K562 (cell line): ENCODE results near the gene CTRB1. TPM values are rescaled to one million over a fixed set of nuclear protein-coding genes. Genes with fewer than 3 reads are reported as not detected.

ENCODE experiments used
- ATAC-seq: fragments of 200-7000 bp; cut with Tn5 transposase; 3 replicates; pipeline ENCODE4 v1.9.1; 2020; ENCODE audit warnings: moderate library complexity
- BruUV-seq: library from RNA; stranded (reverse); fragments of 400-500 nt; replicated peaks from 2 replicates; lab custom pipeline; 2021; lab: Mats Ljungman, UMichigan
- CTCF ChIA-PET: fragments of 300-600 bp; formaldehyde crosslinking; extraction: SDS; loops from one replicate; lab custom pipeline; 2021; ENCODE audit warnings: low intra/inter-chr PET ratio; lab: Yijun Ruan, JAX
- POLR2A ChIA-PET: fragments of 300-600, 350-650 bp; sonication (Branson Sonifier 250); formaldehyde crosslinking; extraction: SDS; loops from one replicate; lab custom pipeline; 2021; ENCODE audit warnings: antibody characterized with exemption, inconsistent platforms; lab: Yijun Ruan, JAX
- DNase-seq, 4 experiments: peaks; one replicate each; pipeline versions ENCODE4 v3.0.0 to v3.0.0-alpha.2; 2011 to 2018; ENCODE audit warnings: low spot score in 3 of 4, mixed read lengths in 3 of 4; ENCODE audit errors: extremely low read depth in 1 of 4
- FAIRE-seq: peaks from 2 replicates; lab custom pipeline; 2011; peaks lifted over from hg19 to GRCh38; lab: Jason Lieb, UNC
- H2AFZ ChIP-seq: 2 replicates; pipeline ENCODE4 v1.6.0; 2011; ENCODE audit warnings: low read depth, low read length, control low read depth, inconsistent platforms
- H3K27ac ChIP-seq: fragments of 200-600 bp; 3 replicates; pipeline ENCODE4 v1.8.0; 2011; ENCODE audit warnings: low read depth, mild to moderate bottlenecking, control low read depth, inconsistent platforms, low read length, moderate library complexity, mixed read lengths; ENCODE audit errors: extremely low read depth
- H3K27me3 ChIP-seq, 2 experiments: fragments of 300-600 bp in 1 of 2; 2 replicates in 1 of 2; 3 replicates in 1 of 2; pipeline versions ENCODE4 v1.6.0 to v1.8.0; 2011; ENCODE audit warnings: inconsistent platforms in 2 of 2, low read length in 2 of 2, mild to moderate bottlenecking in 1 of 2, mixed read lengths in 1 of 2, moderate library complexity in 1 of 2; ENCODE audit not compliant: control insufficient read depth in 2 of 2, insufficient read depth in 2 of 2
- H3K36me3 ChIP-seq: fragments of 300-600 bp; 3 replicates; pipeline ENCODE4 v1.8.0; 2011; ENCODE audit warnings: mild to moderate bottlenecking, low read length, inconsistent platforms; ENCODE audit not compliant: control insufficient read depth, insufficient read depth
- H3K4me1 ChIP-seq, 2 experiments: fragments of 200-600 bp in 1 of 2; replicated peaks in 1 of 2; 2 replicates in 1 of 2; 3 replicates in 1 of 2; pipeline versions ENCODE4 v1.5.1 to v1.8.0; 2011; ENCODE audit warnings: inconsistent platforms in 2 of 2, low read length in 2 of 2, mild to moderate bottlenecking in 1 of 2, mixed read lengths in 1 of 2, moderate library complexity in 1 of 2; ENCODE audit not compliant: control insufficient read depth in 2 of 2, insufficient read depth in 2 of 2
- H3K4me2 ChIP-seq: 2 replicates; pipeline ENCODE4 v1.6.1; 2011; ENCODE audit warnings: low read length, control low read depth, inconsistent platforms, mixed read lengths; ENCODE audit not compliant: insufficient read depth
- H3K4me3 ChIP-seq: fragments of 200-600 bp; sonication (generic), shearing (Covaris generic); 2 replicates; pipeline ENCODE4 v1.5.1; 2016; ENCODE audit warnings: control low read depth, inconsistent platforms
- H3K79me2 ChIP-seq: fragments of 200-600 bp; 3 replicates; pipeline ENCODE4 v1.8.0; 2011; ENCODE audit warnings: low read length, inconsistent platforms; ENCODE audit not compliant: control insufficient read depth, insufficient read depth
- H3K9ac ChIP-seq, 2 experiments: 2 replicates each; pipeline versions ENCODE4 v1.6.0 to v1.6.1; 2011; ENCODE audit warnings: low read depth in 2 of 2, low read length in 2 of 2, control low read depth in 1 of 2, inconsistent platforms in 1 of 2, mild to moderate bottlenecking in 1 of 2, mixed read lengths in 1 of 2; ENCODE audit not compliant: insufficient read depth in 1 of 2
- H3K9me1 ChIP-seq: one replicate; pipeline ENCODE4 v1.6.0; 2011; ENCODE audit warnings: inconsistent platforms, mild to moderate bottlenecking, low read length, moderate library complexity; ENCODE audit not compliant: control insufficient read depth, insufficient read depth
- H3K9me3 ChIP-seq: replicated peaks from 2 replicates; pipeline ENCODE4 v1.5.1; 2011; ENCODE audit warnings: low read depth, low read length, inconsistent platforms; ENCODE audit not compliant: control insufficient read depth, insufficient read depth
- H4K20me1 ChIP-seq: replicated peaks from 2 replicates; pipeline ENCODE4 v1.6.1; 2011; ENCODE audit warnings: low read length, inconsistent platforms, mixed read lengths; ENCODE audit not compliant: control insufficient read depth, insufficient read depth
- CEBPG ChIP-seq, 3 experiments: fragments of 200-800 bp in 1 of 3; sonication (Bioruptor generic) in 1 of 3; sonication (generic) in 1 of 3; formaldehyde crosslinking in 1 of 3; IDR thresholded peaks in 2 of 3; conservative IDR thresholded peaks in 1 of 3; 2 replicates each; pipeline versions ENCODE4 v1.6.1 to v1.8.0; 2016 to 2022; ENCODE audit warnings: missing compliant biosample characterization in 2 of 3, missing genetic modification characterization in 2 of 3, mild to moderate bottlenecking in 1 of 3, missing genetic modification reagents in 1 of 3
- EGR1 ChIP-seq: fragments of 450-650 bp; conservative IDR thresholded peaks from 2 replicates; pipeline ENCODE4 v1.6.1; 2017; ENCODE audit warnings: mild to moderate bottlenecking
- HMG20A ChIP-seq: fragments of 450-650 bp; formaldehyde crosslinking; conservative IDR thresholded peaks from 2 replicates; pipeline ENCODE4 v1.4.0; 2020; ENCODE audit warnings: mild to moderate bottlenecking, mixed read lengths
- HMGN3 ChIP-seq: IDR thresholded peaks from 2 replicates; pipeline ENCODE4 v1.6.1; 2011; ENCODE audit warnings: borderline replicate concordance, low read depth, mild to moderate bottlenecking, mixed read lengths, low read length; ENCODE audit not compliant: insufficient read length; ENCODE audit errors: extremely low read depth
- SLC30A9 ChIP-seq: fragments of 250-450 bp; sonication (Bioruptor Pico); IDR thresholded peaks from 2 replicates; pipeline ENCODE4 v1.8.0; 2022; ENCODE audit warnings: mild to moderate bottlenecking, moderate library complexity
- SP1 ChIP-seq: sonication (generic); formaldehyde crosslinking; IDR thresholded peaks from 2 replicates; pipeline ENCODE4 v1.8.1; 2022; ENCODE audit warnings: mild to moderate bottlenecking, missing genetic modification reagents
- ZNF143 ChIP-seq: sonication (generic); formaldehyde crosslinking; IDR thresholded peaks from 2 replicates; pipeline ENCODE4 v1.9.0; 2022; ENCODE audit warnings: mild to moderate bottlenecking, missing genetic modification reagents
- ZNF3 ChIP-seq: fragments of 250-450 bp; sonication (Bioruptor Pico); IDR thresholded peaks from 2 replicates; pipeline ENCODE4 v1.5.0; 2021; ENCODE audit warnings: mild to moderate bottlenecking, moderate library complexity
- ZNF75A ChIP-seq: fragments of 450-650 bp; formaldehyde crosslinking; IDR thresholded peaks from 2 replicates; pipeline ENCODE4 v1.4.0; 2020; ENCODE audit warnings: mild to moderate bottlenecking
- WGBS: fragments of 100-300 bp; shearing (Covaris generic); methylation state at CpG from one replicate; pipeline ENCODE4 v1.1.6; 2016; ENCODE audit warnings: low coverage, mixed read lengths; ENCODE audit not compliant: insufficient coverage; ENCODE audit errors: missing lambda C conversion rate; 5-methylcytosine and 5-hydroxymethylcytosine counted together
- in situ Hi-C: fragments of 300-500 bp; cut with MboI; formaldehyde crosslinking; loops from 4 replicates; pipeline ENCODE4 v1.15.0; 2018; ENCODE audit warnings: inconsistent platforms, mixed read lengths
- intact Hi-C: fragments of 100-400 bp; cut with micrococcal nuclease; formaldehyde crosslinking; loops from 2 replicates; pipeline ENCODE4 v1.14.2; 2022
- polyA plus RNA-seq, 8 experiments: library from polyadenylated mRNA; depleted of rRNA in 4 of 8; stranded (reverse) in 5 of 8; unstranded in 3 of 8; fragments of >200 nt; fragmentation: Nextera tagmentation in 2 of 8; fragmentation: Illumina TruSeq in 1 of 8; extraction: Ambion mirVana in 2 of 8; extraction: Trizol in 1 of 8; gene quantifications; 2 replicates each; pipeline versions ENCODE4 v1.2.1 to v1.2.3, GENCODE V29; 2011 to 2014; ENCODE audit warnings: inconsistent platforms in 1 of 8, missing spikeins in 1 of 8
- total RNA-seq, 7 experiments: library from RNA; depleted of rRNA in 6 of 7; stranded (reverse); fragments of >200 nt in 6 of 7; fragmentation: Illumina TruSeq in 2 of 7; extraction: Trizol in 2 of 7; gene quantifications; 2 replicates each; pipeline versions ENCODE4 v1.2.1 to v1.2.3, GENCODE V29; 2011 to 2021; ENCODE audit warnings: low replicate concordance in 1 of 7

The CTRB1 gene
- total and polyA plus RNA-seq, 9 of the 15 experiments (the other 6 are each of a cell fraction or from before 2014, with no cell fraction given): 2.3 TPM; not detected in 8

DNA sequence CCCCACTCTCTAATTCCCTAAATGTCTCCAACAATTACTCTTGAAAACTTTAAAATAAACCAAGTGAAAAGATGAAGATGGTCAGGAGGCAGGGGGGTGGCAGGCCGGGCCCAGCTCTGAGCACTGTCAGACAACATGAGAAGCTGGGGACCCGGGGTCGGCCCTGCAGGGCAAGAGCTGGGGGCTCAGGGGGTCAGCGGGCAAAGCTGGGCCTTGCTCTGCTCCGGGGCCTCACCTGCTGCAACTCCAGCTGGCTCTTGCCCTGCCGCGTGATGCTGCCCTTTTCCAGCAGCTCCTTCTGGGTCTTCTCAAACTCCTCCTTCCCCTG lies 14.8 kb downstream of the CTRB1 start:
- no peak for TF ChIP-seq HMG20A
- no peak for TF ChIP-seq SP1 (CRISPR knock-in tag)
- peak; percentile 12 for TF ChIP-seq HMGN3
- no peak for TF ChIP-seq EGR1
- no peak for TF ChIP-seq ZNF75A (CRISPR knock-in tag)
- TF ChIP-seq ZNF143 (CRISPR knock-in tag): 0 out of 2 replicates have a peak, but pooled peaks have one; percentile 7
- no peak for TF ChIP-seq CEBPG (CRISPR knock-in tag; IDR thresholded peaks at IDR 0.05)
- no peak for TF ChIP-seq CEBPG (tag; conservative IDR thresholded peaks at IDR 0.05 in 1 of 2, IDR thresholded peaks at IDR 0.05 in 1 of 2)
- no peak for TF ChIP-seq SLC30A9 (CRISPR knock-in tag)
- TF ChIP-seq ZNF3: no peak
- ChIA-PET POLR2A (interaction anchor here (1.0 to 1.9 kb wide), 2 partner anchors 10 to 152 kb away, joined by 5 read pairs; no protein-coding TSS in a partner anchor), CTCF (interaction anchor here (0.6 to 3.0 kb wide), 4 partner anchors 149 to 530 kb away, joined by 3 to 27 read pairs (median 6); no protein-coding TSS in a partner anchor)
- H3K36me3 ChIP-seq: peaks cover 43% of the 10 kb centered on the region; the same call in 2 of the 3 replicates
- intact Hi-C loops: loop anchor here (5.0 kb wide), 4 partner anchors 36 to 529 kb away; no protein-coding TSS in a partner anchor
- DNase-seq: no peak
- no peak; the same call in 2 of the 3 replicates for ATAC-seq
- BruUV-seq: no TSS peak
- no peak overlapping the region for H3K4me3 ChIP-seq
- no peak overlapping the region for H3K27ac ChIP-seq
- H3K9me1 ChIP-seq: peaks cover 9% of the 10 kb centered on the region
- in situ Hi-C loops: no loop called here
- peak overlapping the region in 1 of 2 experiments; percentile 56; a peak in 1 of 4 replicates for H3K9ac ChIP-seq
- no peak for FAIRE-seq
- peaks cover 0 to 47% of the 10 kb centered on the region in 2 experiments; a peak in 3 of 5 replicates for H3K4me1 ChIP-seq
- 61% methylated on average over 6 of the region's 7 CpGs for WGBS
- H3K9me3 ChIP-seq: no peaks in the 10 kb centered on the region
- no peaks in the 10 kb centered on the region for H3K27me3 ChIP-seq
- no peaks in the 10 kb centered on the region for H3K79me2 ChIP-seq
- no peak overlapping the region for H3K4me2 ChIP-seq
- H2AFZ ChIP-seq: peak overlapping the region; percentile 86; the same call in 1 of the 2 replicates
- 0 out of 2 replicates have a peak, but pooled peaks cover 4% of the 10 kb centered on the region for H4K20me1 ChIP-seq
